GM08714 (cell line): ENCODE results near the gene ZNF345.

Experiments
- H3K4me3 ChIP-seq: fragments of 200-500 bp; sonication (Bioruptor generic); 2 replicates; pipeline ENCODE4 v1.5.1; 2014; ENCODE audit warnings: mild to moderate bottlenecking, low read length, inconsistent platforms
- ZNF274 ChIP-seq: IDR thresholded peaks from 2 replicates; pipeline ENCODE4 v1.6.1; 2012; ENCODE audit warnings: mild to moderate bottlenecking, low read depth, low read length

Gene ZNF345

DNA sequence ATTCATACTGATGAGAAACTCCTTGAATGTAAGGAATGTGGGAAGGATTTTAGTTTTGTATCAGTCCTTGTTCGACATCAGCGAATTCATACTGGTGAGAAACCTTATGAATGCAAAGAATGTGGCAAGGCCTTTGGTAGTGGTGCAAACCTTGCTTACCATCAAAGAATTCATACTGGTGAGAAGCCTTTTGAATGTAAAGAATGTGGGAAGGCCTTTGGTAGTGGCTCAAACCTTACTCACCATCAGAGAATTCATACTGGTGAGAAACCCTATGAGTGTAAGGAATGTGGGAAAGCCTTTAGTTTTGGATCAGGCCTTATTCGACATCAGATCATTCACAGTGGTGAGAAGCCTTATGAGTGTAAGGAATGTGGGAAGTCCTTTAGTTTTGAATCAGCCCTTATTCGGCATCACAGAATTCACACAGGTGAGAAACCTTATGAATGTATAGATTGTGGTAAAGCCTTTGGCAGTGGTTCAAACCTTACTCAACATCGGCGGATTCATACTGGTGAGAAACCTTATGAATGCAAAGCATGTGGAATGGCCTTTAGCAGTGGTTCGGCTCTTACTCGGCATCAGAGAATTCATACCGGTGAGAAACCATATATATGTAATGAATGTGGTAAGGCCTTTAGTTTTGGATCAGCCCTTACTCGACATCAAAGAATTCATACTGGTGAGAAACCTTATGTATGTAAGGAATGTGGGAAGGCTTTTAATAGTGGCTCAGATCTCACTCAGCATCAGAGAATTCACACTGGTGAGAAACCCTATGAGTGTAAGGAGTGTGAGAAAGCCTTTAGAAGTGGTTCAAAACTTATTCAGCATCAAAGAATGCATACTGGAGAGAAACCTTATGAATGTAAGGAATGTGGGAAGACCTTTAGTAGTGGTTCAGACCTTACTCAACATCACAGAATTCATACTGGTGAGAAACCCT lies 26.6 kb downstream of the ZNF345 start:
- H3K4me3 ChIP-seq = no peak overlapping the region
- TF ChIP-seq ZNF274 = peak; percentile 96

DNA sequence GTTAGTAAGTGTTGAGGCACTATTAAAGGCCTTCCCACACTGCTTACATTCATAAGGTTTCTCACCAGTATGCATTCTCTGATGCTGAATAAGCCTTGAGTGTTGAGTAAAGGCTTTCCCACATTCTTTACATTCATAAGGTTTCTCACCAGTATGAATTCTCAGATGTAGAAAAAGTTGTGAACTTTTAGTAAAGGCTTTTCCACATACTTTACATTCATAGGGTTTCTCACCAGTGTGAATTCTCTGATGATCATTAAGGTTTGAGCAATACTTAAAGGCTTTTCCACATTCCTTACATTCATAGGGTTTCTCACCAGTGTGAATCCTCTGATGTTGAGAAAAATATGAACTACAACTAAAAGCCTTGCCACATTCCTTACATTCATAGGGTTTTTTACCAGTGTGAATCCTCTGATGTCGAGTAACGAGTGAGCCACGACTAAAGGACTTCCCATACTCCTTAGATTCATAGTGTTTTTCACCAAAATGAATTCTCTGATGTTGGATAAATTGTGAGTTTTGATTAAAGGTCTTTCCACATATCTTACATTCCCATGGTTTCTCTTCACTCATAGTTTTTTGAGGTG lies 41.2 kb downstream of the ZNF345 start:
- peak; percentile 80 for TF ChIP-seq ZNF274
- no peak overlapping the region for H3K4me3 ChIP-seq

DNA sequence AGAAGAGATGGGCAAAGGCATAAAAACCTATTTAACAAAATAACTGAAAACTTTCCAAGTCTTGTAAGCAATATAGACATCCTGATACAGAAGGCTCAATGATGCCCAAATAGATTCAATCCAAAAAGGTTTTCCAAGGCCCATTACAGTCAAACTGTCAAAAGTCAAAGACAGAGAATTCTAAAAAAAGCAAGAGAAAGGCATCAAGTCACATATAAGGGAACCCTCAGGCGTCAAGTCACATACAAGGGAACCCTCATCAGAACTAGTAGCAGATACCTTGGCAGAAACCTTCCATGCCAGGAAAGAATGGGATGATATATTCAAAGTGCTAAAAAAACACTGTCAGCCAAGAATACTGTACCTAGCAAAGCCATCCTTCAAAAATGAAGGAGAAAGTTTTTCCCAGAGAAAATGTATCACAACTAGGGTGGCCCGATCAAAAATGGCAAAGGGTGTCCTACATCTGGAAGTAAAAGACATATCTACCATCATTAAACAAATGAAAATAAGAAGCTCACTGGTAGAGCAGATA lies 44.2 kb downstream of the ZNF345 start:
- TF ChIP-seq ZNF274 = no peak
- H3K4me3 ChIP-seq = no peak overlapping the region

DNA sequence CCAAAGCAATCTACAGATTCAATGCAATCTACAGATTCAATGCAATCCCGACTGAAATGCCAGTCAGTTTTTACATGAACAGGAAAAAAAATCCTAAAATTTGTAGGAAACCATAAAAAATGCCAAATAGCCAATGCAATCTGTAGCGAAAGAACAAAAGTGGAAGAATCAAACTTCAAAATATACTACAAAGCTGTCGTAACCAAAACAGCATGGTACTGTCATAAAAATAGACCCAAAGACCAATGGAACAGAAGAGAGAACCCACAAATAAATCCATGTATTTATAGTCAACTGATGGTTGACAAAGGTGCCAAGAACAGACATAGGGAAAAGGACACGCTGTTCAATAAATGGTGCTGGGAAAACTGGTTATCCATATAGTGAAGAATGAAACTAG lies 47.7 kb downstream of the ZNF345 start:
- H3K4me3 ChIP-seq = no peak overlapping the region
- TF ChIP-seq ZNF274 = no peak

DNA sequence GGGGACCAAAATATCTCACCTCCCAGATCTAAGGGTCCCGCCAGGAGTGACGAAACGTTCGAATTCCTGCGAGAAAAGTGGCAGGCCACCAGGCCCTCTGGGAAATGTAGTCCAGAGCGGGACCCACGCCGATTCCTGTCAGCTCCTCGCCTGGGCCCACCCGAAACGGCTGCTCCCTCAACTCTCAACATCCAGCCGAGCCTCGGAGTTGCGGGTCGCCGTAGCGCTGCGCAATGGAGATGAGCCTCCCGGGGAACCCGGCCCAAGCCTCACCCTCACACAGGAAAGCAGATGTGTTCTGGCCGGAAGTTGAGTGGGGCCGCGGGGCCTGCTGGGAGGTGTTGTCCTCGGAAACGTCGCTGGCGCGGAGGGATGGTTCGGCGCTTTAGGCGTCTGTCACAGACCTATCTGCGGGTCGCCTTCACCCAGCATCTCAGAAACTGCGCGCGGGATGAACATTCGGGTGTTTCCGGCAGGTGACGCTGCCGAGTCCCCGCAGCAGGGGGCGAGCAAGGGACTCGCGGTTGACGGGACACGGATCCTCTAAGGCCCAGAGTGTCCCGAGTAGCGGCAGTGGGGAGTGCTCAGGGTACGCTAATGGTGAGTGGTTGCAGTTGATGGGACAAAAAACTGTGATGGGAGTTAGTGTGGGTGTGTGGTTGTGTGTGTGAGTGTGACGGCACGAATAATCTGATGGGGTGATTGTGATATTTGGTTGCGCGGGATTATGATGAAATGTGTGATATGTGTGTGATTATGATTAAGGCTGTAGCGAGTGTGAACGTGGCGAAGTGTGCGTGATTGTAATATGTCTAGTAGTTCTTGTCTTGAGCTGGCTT lies 65.5 kb downstream of the ZNF345 start, which contains the start of the genes ZNF568 and ZNF829:
Gene ZNF568, plus strand, starts transcription at position 341 of the 839 bp plus-strand sequence. CDS start 6,439 bp downstream, outside the sequence.
Gene ZNF829, minus strand, starts transcription at position 300 of the 839 bp plus-strand sequence. CDS start 1,124 bp downstream, outside the sequence.
- H3K4me3 ChIP-seq = peak within 1 kb of the TSS; percentile 77
- TF ChIP-seq ZNF274 = no peak

DNA sequence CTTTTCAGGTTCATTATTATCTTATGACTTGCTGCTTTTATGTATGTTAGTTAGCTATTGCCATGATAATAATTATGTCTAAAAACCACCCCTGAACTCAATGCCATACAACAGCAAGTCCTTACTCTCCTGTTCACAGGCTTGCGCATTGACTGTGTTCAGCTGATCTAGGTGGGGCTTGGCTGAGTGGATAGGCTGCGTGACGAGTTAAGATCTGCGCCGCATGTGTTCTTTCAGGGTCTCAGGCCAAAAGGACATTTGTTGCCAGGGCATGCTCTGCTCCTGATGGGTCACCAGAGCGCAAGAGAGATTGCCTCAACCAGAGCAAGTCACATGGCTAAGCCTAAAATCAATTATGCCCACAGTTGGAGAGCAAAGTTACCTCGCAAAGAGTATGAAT lies 66.3 kb downstream of the ZNF345 start:
- H3K4me3 ChIP-seq = peak overlapping the region; percentile 77
- TF ChIP-seq ZNF274 = no peak

DNA sequence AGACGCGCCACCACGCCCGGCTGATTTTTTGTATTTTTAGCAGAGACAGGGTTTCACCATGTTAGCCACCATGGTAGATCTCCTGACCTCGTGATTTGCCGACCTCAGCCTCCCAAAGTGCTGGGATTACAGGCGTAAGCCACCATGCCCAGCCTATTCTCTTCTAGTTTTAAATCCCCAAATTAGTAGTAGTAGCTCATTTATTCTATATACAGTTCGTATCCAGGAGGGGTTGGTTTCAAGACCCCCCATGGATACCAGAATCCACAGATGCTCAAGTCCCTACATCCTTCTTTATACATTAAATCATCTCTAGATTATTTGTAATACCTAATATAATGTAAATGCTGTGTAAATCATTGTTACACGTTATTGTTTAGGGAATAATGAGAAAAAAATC lies 67.4 kb downstream of the ZNF345 start:
- H3K4me3 ChIP-seq = no peak overlapping the region
- no peak for TF ChIP-seq ZNF274
